ENCODE results near the gene PHLPP1. TPM values are rescaled to one million over a fixed set of nuclear protein-coding genes. Genes with fewer than 3 reads are reported as not detected.

PHLPP1 gene
- total RNA-seq, 4 donors from 2014 or later: 28.1 to 56.6 (median 37.1) TPM

- H3K9me3 ChIP-seq: no peaks in the 10 kb centered on the region
These were observed 155.3 kb downstream of the PHLPP1 start for GRCh38 chr18:62870643-62871042.

GRCh38 chr18:62875323-62875722 is 160.0 kb downstream of the PHLPP1 start:
- Histone ChIP-seq H3K4me3 (no peak overlapping the region), H3K36me3 (no peaks in the 10 kb centered on the region), H3K4me1 (peaks cover 21% of the 10 kb centered on the region), H3K27me3 (no peaks in the 10 kb centered on the region), H3K27ac (no peak overlapping the region), H3K9me3 (no peaks in the 10 kb centered on the region)
- TF ChIP-seq POLR2AphosphoS5 (IDR thresholded peaks at IDR 0.05): no peak
- TF ChIP-seq POLR2A (IDR thresholded peaks at IDR 0.05): no peak
- TF ChIP-seq EP300 (IDR thresholded peaks at IDR 0.05): no peak
- TF ChIP-seq CTCF (IDR thresholded peaks at IDR 0.05): no peak
- 88% methylated on average over 3 of the region's 3 CpGs for whole genome bisulfite sequencing
- no peak for DNase-seq (ENCODE audit: low spot score in 2 of 2)

More at GRCh38 chr18:62870643-62871042, 155.3 kb downstream of the PHLPP1 start:
- Histone ChIP-seq H3K36me3 (no peaks in the 10 kb centered on the region), H3K4me1 (no peaks in the 10 kb centered on the region), H3K4me3 (no peak overlapping the region), H3K27me3 (no peaks in the 10 kb centered on the region), H3K27ac (no peak overlapping the region)
- no peak for DNase-seq (ENCODE audit: low spot score in 2 of 2)
- TF ChIP-seq EP300 (IDR thresholded peaks at IDR 0.05): no peak

GRCh38 chr18:62876111-62876510 is 160.8 kb downstream of the PHLPP1 start:
- Histone ChIP-seq H3K9me3 (no peaks in the 10 kb centered on the region), H3K27me3 (no peaks in the 10 kb centered on the region), H3K4me3 (no peak overlapping the region), H3K27ac (no peak overlapping the region), H3K36me3 (no peaks in the 10 kb centered on the region), H3K4me1 (peaks cover 21% of the 10 kb centered on the region)
- DNase-seq (ENCODE audit: low spot score in 2 of 2): no peak
- TF ChIP-seq POLR2A (IDR thresholded peaks at IDR 0.05) (no peak), EP300 (IDR thresholded peaks at IDR 0.05) (no peak), POLR2AphosphoS5 (IDR thresholded peaks at IDR 0.05) (no peak), CTCF (IDR thresholded peaks at IDR 0.05) (no peak)
- 95% methylated on average over 4 of the region's 4 CpGs for WGBS

- no peaks in the 10 kb centered on the region for H3K36me3 ChIP-seq
- WGBS: 90% methylated on average over 3 of the region's 3 CpGs
- TF ChIP-seq POLR2A (IDR thresholded peaks at IDR 0.05) (no peak), POLR2AphosphoS5 (IDR thresholded peaks at IDR 0.05) (no peak), EP300 (IDR thresholded peaks at IDR 0.05) (no peak), CTCF (IDR thresholded peaks at IDR 0.05) (no peak)
- H3K4me1 ChIP-seq: peaks cover 21% of the 10 kb centered on the region
- no peaks in the 10 kb centered on the region for H3K9me3 ChIP-seq
- no peak overlapping the region for H3K27ac ChIP-seq
- no peak overlapping the region for H3K4me3 ChIP-seq
- DNase-seq (ENCODE audit: low spot score in 2 of 2): no peak
- no peaks in the 10 kb centered on the region for H3K27me3 ChIP-seq
These were observed 161.5 kb downstream of the PHLPP1 start for GRCh38 chr18:62876828-62877227.

- no peaks in the 10 kb centered on the region for H3K9me3 ChIP-seq
- TF ChIP-seq POLR2A (IDR thresholded peaks at IDR 0.05) (no peak), POLR2AphosphoS5 (IDR thresholded peaks at IDR 0.05) (no peak), CTCF (IDR thresholded peaks at IDR 0.05) (no peak), EP300 (IDR thresholded peaks at IDR 0.05) (no peak)
- H3K27me3 ChIP-seq: no peaks in the 10 kb centered on the region
- DNase-seq (ENCODE audit: low spot score in 2 of 2): no peak
- WGBS: 50% methylated on average over 6 of the region's 6 CpGs
- H3K4me3 ChIP-seq: no peak overlapping the region
- H3K4me1 ChIP-seq: peaks cover 24% of the 10 kb centered on the region
- H3K27ac ChIP-seq: peak overlapping the region; percentile 23
- H3K36me3 ChIP-seq: no peaks in the 10 kb centered on the region
These were observed 162.3 kb downstream of the PHLPP1 start for GRCh38 chr18:62877411-62878221.

All from suprapubic skin (tissue), 4 donors.